Activated T-cell treated with anti-CD3 and anti-CD28 coated beads for 24 hours (primary cell): Measurements from ENCODE around the gene STX11.
"Not testable (repeated sequence)": the region's sequence is repeated elsewhere in the genome, so short reads cannot be mapped to it uniquely, and the experiment has no call there.

Experiments used
- DNase-seq: peaks from one replicate; pipeline ENCODE4 v3.0.0-alpha.2; 2020; ENCODE audit warnings: low read depth

The STX11 gene

DNA sequence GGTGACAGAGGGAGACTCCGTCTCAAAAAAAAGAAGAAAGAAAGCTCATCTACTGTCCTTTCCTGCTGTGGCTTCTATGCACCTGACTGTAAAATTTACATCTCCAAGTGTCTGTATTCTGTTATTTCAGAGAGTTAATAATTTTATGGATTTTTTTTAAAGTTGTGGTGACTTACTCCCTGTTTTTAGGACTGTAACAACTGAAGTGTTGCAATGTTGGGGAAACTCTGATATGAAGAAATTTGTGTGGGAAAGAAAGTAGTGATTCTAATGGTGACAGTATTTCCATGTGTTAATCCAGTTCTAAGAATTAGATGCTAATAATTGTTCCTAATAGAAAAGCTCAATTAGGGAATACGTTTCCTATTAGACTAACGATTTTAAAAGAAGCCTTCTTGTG lies 27.4 kb downstream of the STX11 start:
- DNase-seq, result no peak

- DNase-seq, result no peak
Observed at GRCh38 chr6:144178323-144178722, 28.0 kb downstream of the STX11 start.

- no peak for DNase-seq
Observed at GRCh38 chr6:144179237-144179636, 28.9 kb downstream of the STX11 start.

- DNase-seq, result no peak
Observed at GRCh38 chr6:144179828-144180227, 29.5 kb downstream of the STX11 start.

GRCh38 chr6:144180354-144180753 lies 30.0 kb downstream of the STX11 start:
- DNase-seq, result not testable (repeated sequence)

GRCh38 chr6:144181639-144182038 lies 31.3 kb downstream of the STX11 start:
- DNase-seq, result no peak

GRCh38 chr6:144184186-144184585 lies 33.9 kb downstream of the STX11 start:
- DNase-seq, result not testable (repeated sequence)

- no peak for DNase-seq
Observed at GRCh38 chr6:144185133-144185836, 35.0 kb downstream of the STX11 start.

- DNase-seq, result no peak
Observed at GRCh38 chr6:144186817-144187625, 36.7 kb downstream of the STX11 start.

GRCh38 chr6:144189351-144189750 lies 39.0 kb downstream of the STX11 start:
- no peak for DNase-seq

- DNase-seq, result no peak
Observed at GRCh38 chr6:144190080-144190479, 39.8 kb downstream of the STX11 start.

- no peak for DNase-seq
Observed at GRCh38 chr6:144190593-144190992, 40.3 kb downstream of the STX11 start.

GRCh38 chr6:144193181-144193580 lies 42.9 kb downstream of the STX11 start:
- DNase-seq, result no peak

GRCh38 chr6:144194293-144194810 lies 44.0 kb downstream of the STX11 start:
- DNase-seq, result no peak

- DNase-seq, result no peak
Observed at GRCh38 chr6:144195671-144196270, 45.5 kb downstream of the STX11 start.

DNA sequence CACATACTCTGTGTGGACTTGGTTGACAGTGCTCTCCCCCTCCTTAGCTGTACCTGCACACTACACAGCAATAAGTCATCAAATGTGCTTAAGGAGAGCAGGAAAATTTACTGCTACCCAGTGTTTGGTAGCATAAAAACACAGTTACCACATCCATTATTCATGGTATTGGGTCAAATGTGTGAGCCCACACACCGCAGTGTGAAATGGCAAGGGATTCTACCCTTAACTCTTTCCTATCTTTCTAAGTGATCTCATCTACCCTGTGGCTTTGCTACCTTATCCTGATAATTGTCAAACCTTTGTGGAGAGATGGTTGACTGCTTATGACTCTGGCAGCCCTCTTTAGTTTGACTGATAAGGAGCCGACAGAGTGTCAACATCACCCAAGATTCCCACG lies 47.6 kb downstream of the STX11 start:
- DNase-seq, result no peak

DNA sequence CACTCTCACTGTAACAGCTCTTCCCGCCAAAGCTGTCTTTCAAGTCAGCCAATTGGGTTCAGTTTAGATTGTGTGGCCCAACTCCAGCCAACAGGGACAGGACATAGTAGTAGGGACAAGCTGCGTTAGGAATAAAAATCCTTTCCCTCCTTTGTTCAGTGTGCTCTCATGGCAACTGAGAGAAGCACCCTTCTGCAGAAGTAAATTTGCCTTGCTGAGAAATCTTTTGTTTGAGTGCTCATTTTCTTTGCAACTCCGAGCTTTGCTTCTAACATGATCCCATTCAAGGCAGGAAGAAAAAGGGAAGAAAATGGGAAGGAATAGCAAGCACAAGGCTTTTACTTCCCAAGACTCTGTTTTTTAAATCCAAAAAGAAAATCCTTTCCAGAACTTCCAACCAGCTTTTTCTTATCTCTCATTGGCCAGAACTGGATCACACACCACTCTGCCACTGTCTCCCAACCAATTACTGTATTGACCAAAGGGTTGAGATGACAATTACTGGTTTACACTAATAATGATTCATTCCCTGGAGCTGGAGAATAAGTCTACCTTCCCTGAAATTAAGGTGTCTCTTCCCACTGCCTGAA lies 52.7 kb downstream of the STX11 start:
- DNase-seq, result no peak

DNA sequence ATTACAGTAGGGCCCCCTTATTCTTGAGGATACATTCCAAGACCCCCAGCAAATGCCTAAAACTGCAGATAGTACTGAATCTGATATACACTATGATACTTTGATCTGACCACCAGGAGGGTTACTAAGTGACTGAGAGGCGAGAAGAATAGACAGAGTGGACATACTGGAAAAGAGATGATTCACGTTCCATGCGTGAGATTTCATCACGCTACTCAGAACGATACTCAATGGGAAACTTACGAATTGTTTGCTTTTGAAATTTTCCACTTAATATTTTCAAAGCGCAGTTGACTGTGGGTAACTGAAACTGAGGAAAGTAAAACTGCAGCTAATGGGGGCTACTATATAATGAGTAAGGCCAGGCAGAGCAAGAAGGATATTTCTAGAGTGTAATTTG lies 60.8 kb downstream of the STX11 start:
- no peak for DNase-seq

- DNase-seq, result no peak
Observed at GRCh38 chr6:144213315-144213714, 63.0 kb downstream of the STX11 start.

- no peak for DNase-seq
Observed at GRCh38 chr6:144214029-144214428, 63.7 kb downstream of the STX11 start.

- DNase-seq, result no peak
Observed at GRCh38 chr6:144214622-144215401, 64.5 kb downstream of the STX11 start.
